ENCODE results near the gene REELD1. TPM values are rescaled to one million over a fixed set of nuclear protein-coding genes. Genes with fewer than 3 reads are reported as not detected.

Gene REELD1
- total and polyA plus RNA-seq, 10 donors, result 0.47 to 3.7 (median 1.4) TPM

DNA sequence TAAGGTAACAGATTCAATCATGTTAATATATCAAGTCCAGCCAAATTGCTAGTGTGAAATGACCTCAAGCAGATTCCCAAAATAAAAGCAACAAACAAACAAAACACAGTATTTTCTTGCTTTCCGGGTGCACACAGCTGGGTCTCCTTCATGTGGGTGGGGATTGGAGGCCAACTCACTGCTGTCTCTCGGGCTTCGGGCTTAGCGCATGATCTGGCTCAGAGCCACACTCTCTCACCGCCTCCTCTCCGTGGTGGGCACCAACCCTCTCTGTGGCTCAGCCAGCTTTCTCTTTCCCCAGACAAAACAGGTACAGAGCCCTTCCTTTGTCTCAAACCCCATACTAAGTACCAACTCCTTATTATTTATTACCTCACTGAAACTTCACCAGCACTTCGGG lies 2.9 kb upstream of the REELD1 start:
- Histone ChIP-seq H3K27ac (no peak overlapping the region), H3K27me3 (replicated peaks in 1 of 7) (no peaks in the 10 kb centered on the region), H3K36me3 (no peaks in the 10 kb centered on the region), H3K9me3 (no peaks in the 10 kb centered on the region), H3K4me3 (no peak overlapping the region), H3K4me1 (no peaks in the 10 kb centered on the region)
- intact Hi-C loops (cut with DNase I; ENCODE audit: low total_unique reads), result no loop called here
- no peak for DNase-seq
- WGBS, 5 donors, result 77 to 86% (median 81%) methylated on average over 7 of the region's 7 CpGs
- TF ChIP-seq, protein P1, sequence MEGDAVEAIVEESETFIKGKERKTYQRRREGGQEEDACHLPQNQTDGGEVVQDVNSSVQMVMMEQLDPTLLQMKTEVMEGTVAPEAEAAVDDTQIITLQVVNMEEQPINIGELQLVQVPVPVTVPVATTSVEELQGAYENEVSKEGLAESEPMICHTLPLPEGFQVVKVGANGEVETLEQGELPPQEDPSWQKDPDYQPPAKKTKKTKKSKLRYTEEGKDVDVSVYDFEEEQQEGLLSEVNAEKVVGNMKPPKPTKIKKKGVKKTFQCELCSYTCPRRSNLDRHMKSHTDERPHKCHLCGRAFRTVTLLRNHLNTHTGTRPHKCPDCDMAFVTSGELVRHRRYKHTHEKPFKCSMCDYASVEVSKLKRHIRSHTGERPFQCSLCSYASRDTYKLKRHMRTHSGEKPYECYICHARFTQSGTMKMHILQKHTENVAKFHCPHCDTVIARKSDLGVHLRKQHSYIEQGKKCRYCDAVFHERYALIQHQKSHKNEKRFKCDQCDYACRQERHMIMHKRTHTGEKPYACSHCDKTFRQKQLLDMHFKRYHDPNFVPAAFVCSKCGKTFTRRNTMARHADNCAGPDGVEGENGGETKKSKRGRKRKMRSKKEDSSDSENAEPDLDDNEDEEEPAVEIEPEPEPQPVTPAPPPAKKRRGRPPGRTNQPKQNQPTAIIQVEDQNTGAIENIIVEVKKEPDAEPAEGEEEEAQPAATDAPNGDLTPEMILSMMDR (IDR thresholded peaks at IDR 0.05 in 8 of 11, conservative IDR thresholded peaks at IDR 0.05 in 3 of 11), result no peak

DNA sequence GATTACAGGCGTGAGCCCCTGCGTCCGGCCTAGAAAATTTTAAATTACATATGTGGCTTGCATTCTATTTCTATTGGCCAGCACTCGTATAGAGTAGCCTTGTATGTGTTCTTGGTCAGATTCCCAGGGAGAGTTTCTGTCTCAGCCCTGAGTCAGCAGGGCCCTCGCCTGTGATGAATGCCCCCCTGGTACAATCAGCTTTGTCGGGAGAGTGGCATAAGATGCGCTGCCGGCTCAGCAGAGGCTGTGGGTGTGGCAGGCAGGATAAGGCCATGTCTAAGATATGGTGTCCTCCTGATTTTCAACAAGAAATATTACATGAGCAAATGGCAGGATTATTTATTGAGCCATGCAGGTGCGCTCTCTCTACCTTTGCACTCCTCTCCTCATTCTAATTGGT lies 1.6 kb upstream of the REELD1 start:
- intact Hi-C loops (cut with DNase I; ENCODE audit: low total_unique reads), result no loop called here
- DNase-seq, result no peak

DNA sequence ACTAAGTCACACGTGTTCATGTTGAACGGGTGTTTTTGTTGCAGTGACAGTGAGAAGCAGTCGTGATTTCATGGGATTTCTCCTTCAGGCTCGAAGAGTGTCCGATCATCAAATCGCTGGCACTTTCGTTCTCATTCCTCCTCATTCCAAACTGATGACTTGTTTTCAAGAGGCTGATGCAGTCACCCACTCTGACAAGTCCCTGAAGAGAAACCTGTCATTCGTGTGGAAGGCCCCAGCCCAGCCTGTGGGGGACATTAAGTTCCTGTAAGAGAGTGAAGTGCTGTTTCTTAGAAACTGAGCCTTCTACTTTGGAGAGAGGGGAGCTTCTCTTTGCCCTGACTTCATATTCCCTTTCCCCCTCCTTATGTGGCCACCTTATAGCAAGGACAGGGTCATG lies 8.0 kb downstream of the REELD1 start:
- intact Hi-C loops (cut with DNase I; ENCODE audit: low total_unique reads), result no loop called here
- DNase-seq, result no peak
- H3K36me3 ChIP-seq, result no peaks in the 10 kb centered on the region
- no peaks in the 10 kb centered on the region for H3K9me3 ChIP-seq
- 79 to 92% (median 86%) methylated on average over 8 of the region's 8 CpGs for WGBS, 5 donors
- H3K27ac ChIP-seq, result no peak overlapping the region
- TF ChIP-seq POLR2A (IDR thresholded peaks at IDR 0.05), result no peak
- TF ChIP-seq, protein P1 (IDR thresholded peaks at IDR 0.05 in 8 of 11, conservative IDR thresholded peaks at IDR 0.05 in 3 of 11), result no peak
- no peaks in the 10 kb centered on the region for H3K4me1 ChIP-seq
- no peaks in the 10 kb centered on the region for H3K27me3 ChIP-seq (replicated peaks in 1 of 7)
- H3K4me3 ChIP-seq, result no peak overlapping the region

More for the DNA sequence above, 1.6 kb upstream of the REELD1 start:
- Histone ChIP-seq H3K4me1 (no peaks in the 10 kb centered on the region), H3K4me3 (no peak overlapping the region), H3K27me3 (replicated peaks in 1 of 7) (no peaks in the 10 kb centered on the region), H3K36me3 (no peaks in the 10 kb centered on the region), H3K27ac (no peak overlapping the region), H3K9me3 (no peaks in the 10 kb centered on the region)
- TF ChIP-seq POLR2AphosphoS5 (IDR thresholded peaks at IDR 0.05) (no peak), POLR2A (IDR thresholded peaks at IDR 0.05) (no peak)
- TF ChIP-seq, protein P1 (IDR thresholded peaks at IDR 0.05 in 8 of 11, conservative IDR thresholded peaks at IDR 0.05 in 3 of 11), result no peak
- WGBS, 5 donors, result 90 to 96% (median 95%) methylated on average over 9 of the region's 9 CpGs

DNA sequence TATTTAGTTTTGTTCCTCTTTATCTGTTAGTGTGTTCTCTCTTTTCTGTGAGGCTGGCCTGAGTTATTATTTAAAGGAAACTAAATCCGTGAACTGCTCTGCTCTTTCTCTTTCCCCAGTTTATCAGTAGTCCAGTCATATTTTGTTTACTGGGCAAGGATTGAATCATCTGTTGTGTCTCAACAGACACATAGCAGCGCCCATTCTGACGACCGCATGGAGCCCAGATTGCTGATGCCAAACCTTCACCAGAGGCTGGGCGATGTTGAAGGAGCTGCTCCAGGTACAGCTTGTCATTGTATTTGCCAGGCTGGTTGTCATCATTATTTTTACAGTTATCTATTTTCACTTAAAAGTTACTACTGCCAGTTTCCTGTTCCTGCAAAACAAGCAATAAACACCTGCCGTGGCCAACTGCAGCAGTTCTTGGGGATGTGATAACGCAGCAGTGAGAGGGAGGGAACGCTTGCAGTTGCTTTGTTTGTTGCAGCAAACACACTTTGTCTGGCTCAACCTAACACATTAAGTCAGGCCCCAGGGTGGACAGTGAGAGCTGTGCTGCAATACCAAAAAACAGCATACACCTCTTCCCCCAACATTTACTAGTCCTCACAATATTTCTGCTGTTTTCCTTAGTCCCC lies 10.1 kb downstream of the REELD1 start:
- Histone ChIP-seq H3K27me3 (replicated peaks in 1 of 7) (no peaks in the 10 kb centered on the region), H3K27ac (no peak overlapping the region), H3K4me1 (no peaks in the 10 kb centered on the region), H3K9me3 (no peaks in the 10 kb centered on the region), H3K4me3 (no peak overlapping the region), H3K36me3 (no peaks in the 10 kb centered on the region)
- no peak for TF ChIP-seq POLR2A (IDR thresholded peaks at IDR 0.05)
- TF ChIP-seq, protein P1 (IDR thresholded peaks at IDR 0.05 in 8 of 11, conservative IDR thresholded peaks at IDR 0.05 in 3 of 11), result no peak
- TF ChIP-seq POLR2AphosphoS5 (IDR thresholded peaks at IDR 0.05), result no peak
- intact Hi-C loops (cut with DNase I; ENCODE audit: low total_unique reads), result no loop called here
- DNase-seq, result no peak
- 67 to 78% (median 74%) methylated on average over 8 of the region's 8 CpGs for WGBS, 5 donors

All from spleen (tissue), 11 donors.